BJ (cell line): ENCODE measurements around the gene MEIG1. TPM values are rescaled to one million over a fixed set of nuclear protein-coding genes. Genes with fewer than 3 reads are reported as not detected.

ENCODE experiments used
- CTCF ChIA-PET: fragments of 350-600 bp; formaldehyde crosslinking; extraction: SDS; loops from one replicate; lab custom pipeline; 2021; ENCODE audit warnings: antibody characterized with exemption, inconsistent platforms; lab: Yijun Ruan, JAX
- POLR2A ChIA-PET: fragments of 300-600 bp; sonication (Branson Sonifier 250); formaldehyde crosslinking; extraction: SDS; loops from one replicate; lab custom pipeline; 2021; ENCODE audit warnings: antibody characterized with exemption; lab: Charles Lee
- DNase-seq: peaks from one replicate; pipeline ENCODE4 v3.0.0-alpha.2; 2011; ENCODE audit warnings: low read depth
- H3K27me3 ChIP-seq: 2 replicates; pipeline ENCODE4 v1.6.0; 2011; ENCODE audit warnings: low read length; ENCODE audit not compliant: control insufficient read depth, insufficient read depth
- H3K36me3 ChIP-seq: 2 replicates; pipeline ENCODE4 v1.5.1; 2011; ENCODE audit warnings: low read length; ENCODE audit not compliant: control insufficient read depth, insufficient read depth
- H3K4me3 ChIP-seq: 2 replicates; pipeline ENCODE4 v1.5.1; 2011; ENCODE audit warnings: low read depth, mild to moderate bottlenecking, control low read depth, low read length
- CTCF ChIP-seq: IDR thresholded peaks from 2 replicates; pipeline ENCODE4 v1.5.1; 2011; ENCODE audit warnings: low read depth, mild to moderate bottlenecking, control low read depth, inconsistent platforms, low read length, moderate library complexity; ENCODE audit not compliant: insufficient read depth
- polyA minus RNA-seq: library from RNA; depleted of rRNA, polyadenylated mRNA; stranded (reverse); fragments of >200 nt; gene quantifications from 2 replicates; pipeline ENCODE4 v1.2.3, GENCODE V29; 2011; rRNA and poly(A)+ RNA removed
- polyA plus RNA-seq: library from polyadenylated mRNA; depleted of rRNA; stranded (reverse); fragments of >200 nt; gene quantifications from 2 replicates; pipeline ENCODE4 v1.2.3, GENCODE V29; 2011; rRNA removed

MEIG1 gene, protein sequence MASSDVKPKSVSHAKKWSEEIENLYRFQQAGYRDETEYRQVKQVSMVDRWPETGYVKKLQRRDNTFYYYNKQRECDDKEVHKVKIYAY
- polyA plus RNA-seq (0.26 TPM in 1 of 2 replicates, not detected in the other), polyA minus RNA-seq (not detected in 2 replicates)

GRCh38 chr10:14959221-14960057 lies at the start of gene MEIG1:
Gene MEIG1, plus strand, starts transcription at chr10:14959388. Its CDS starts 7,081 bp downstream, at chr10:14966469.
- ChIA-PET CTCF (interaction anchor here (0.9 kb wide), 1 partner anchor 11 kb away, joined by 3 read pairs; no protein-coding TSS in a partner anchor), POLR2A (interaction anchor here (0.6 to 0.7 kb wide), 3 partner anchors 9 to 409 kb away, joined by 3 to 4 read pairs (median 3); no protein-coding TSS in a partner anchor)
- Histone ChIP-seq H3K27me3 (no peaks in the 10 kb centered on the region), H3K36me3 (no peaks in the 10 kb centered on the region), H3K4me3 (peak within 1 kb of the TSS; percentile 86)
- no peak for TF ChIP-seq CTCF
- DNase-seq = peak; percentile 60

DNA sequence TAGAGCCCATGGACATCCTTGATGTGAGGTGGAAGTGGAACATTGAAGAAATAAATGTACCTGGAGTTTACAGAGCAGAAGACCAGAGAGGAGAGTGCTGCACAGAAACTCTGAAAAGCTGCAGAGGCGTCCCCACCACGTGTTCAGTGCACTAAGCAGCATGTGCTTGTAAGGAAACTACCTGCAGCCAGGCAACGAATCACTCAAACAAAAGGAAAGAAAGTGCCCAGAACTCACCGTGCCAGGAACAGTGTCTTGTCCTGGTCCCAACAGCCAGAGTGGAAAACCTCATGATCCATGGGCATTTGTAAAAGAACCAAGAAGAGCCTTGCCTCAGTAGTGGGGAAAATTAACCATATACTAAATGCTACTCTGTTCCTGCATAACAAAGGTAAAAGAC lies 48.2 kb upstream of the MEIG1 start:
- DNase-seq = no peak
- H3K36me3 ChIP-seq = peaks cover 4% of the 10 kb centered on the region
- CTCF ChIA-PET = no interaction called here
- POLR2A ChIA-PET = no interaction called here
- no peak overlapping the region for H3K4me3 ChIP-seq
- no peak for TF ChIP-seq CTCF
- no peaks in the 10 kb centered on the region for H3K27me3 ChIP-seq

DNA sequence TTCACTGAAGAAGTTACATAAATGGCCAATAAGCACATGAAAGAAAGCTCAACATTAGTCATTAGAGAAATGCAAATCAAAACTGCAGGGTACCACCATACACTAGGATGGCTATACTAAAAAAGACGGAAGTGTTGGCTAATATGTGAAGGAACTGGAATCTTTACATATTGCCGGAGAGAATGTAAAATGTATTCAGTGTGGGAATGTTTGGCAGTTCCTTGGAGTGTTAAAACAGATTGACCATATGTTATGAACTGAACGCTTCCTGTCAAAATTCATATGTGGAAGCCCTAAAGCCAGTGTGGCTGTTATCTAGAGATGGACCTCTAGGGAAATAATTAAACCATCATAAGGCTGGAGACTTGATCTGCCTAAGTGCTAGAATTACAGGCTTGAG lies 47.4 kb upstream of the MEIG1 start:
- H3K4me3 ChIP-seq = no peak overlapping the region
- no peak for DNase-seq
- no peaks in the 10 kb centered on the region for H3K27me3 ChIP-seq
- peaks cover 4% of the 10 kb centered on the region; the same call in 1 of the 2 replicates for H3K36me3 ChIP-seq
- POLR2A ChIA-PET = no interaction called here
- CTCF ChIA-PET = no interaction called here
- no peak for TF ChIP-seq CTCF

- no peak overlapping the region for H3K4me3 ChIP-seq
- ChIA-PET POLR2A (no interaction called here), CTCF (interaction anchor here (0.5 kb wide), 1 partner anchor 190 kb away, joined by 3 read pairs; no protein-coding TSS in a partner anchor)
- DNase-seq = no peak
- no peak for TF ChIP-seq CTCF
- H3K36me3 ChIP-seq = peaks cover 7% of the 10 kb centered on the region
- no peaks in the 10 kb centered on the region for H3K27me3 ChIP-seq
Observed at GRCh38 chr10:14916600-14916999, 42.6 kb upstream of the MEIG1 start.

GRCh38 chr10:14917827-14918226 lies 41.4 kb upstream of the MEIG1 start:
- Histone ChIP-seq H3K36me3 (peaks cover 10% of the 10 kb centered on the region), H3K27me3 (no peaks in the 10 kb centered on the region), H3K4me3 (no peak overlapping the region)
- POLR2A ChIA-PET = interaction anchor here (0.6 kb wide), 1 partner anchor 80 kb away, joined by 3 read pairs; no protein-coding TSS in a partner anchor
- CTCF ChIA-PET = no interaction called here
- DNase-seq = no peak
- TF ChIP-seq CTCF = no peak
